Forelimb muscle (tissue), 1 donor: ENCODE results near the gene SCRT2. TPM values are rescaled to one million over a fixed set of nuclear protein-coding genes. Genes with fewer than 3 reads are reported as not detected.
"Not testable (repeated sequence)": the region's sequence is repeated elsewhere in the genome, so short reads cannot be mapped to it uniquely, and the experiment has no call there.

Source experiments
- DNase-seq: peaks from one replicate; pipeline ENCODE4 v3.0.0-alpha.2; 2013; ENCODE audit warnings: low read depth
- polyA plus RNA-seq: library from polyadenylated mRNA; unstranded; fragments of 120-200 nt; gene quantifications from one replicate; pipeline ENCODE4 v1.2.1, GENCODE V29; 2013; ENCODE audit not compliant: insufficient read length

Gene SCRT2
- polyA plus RNA-seq, 1 donor, result not detected

DNA sequence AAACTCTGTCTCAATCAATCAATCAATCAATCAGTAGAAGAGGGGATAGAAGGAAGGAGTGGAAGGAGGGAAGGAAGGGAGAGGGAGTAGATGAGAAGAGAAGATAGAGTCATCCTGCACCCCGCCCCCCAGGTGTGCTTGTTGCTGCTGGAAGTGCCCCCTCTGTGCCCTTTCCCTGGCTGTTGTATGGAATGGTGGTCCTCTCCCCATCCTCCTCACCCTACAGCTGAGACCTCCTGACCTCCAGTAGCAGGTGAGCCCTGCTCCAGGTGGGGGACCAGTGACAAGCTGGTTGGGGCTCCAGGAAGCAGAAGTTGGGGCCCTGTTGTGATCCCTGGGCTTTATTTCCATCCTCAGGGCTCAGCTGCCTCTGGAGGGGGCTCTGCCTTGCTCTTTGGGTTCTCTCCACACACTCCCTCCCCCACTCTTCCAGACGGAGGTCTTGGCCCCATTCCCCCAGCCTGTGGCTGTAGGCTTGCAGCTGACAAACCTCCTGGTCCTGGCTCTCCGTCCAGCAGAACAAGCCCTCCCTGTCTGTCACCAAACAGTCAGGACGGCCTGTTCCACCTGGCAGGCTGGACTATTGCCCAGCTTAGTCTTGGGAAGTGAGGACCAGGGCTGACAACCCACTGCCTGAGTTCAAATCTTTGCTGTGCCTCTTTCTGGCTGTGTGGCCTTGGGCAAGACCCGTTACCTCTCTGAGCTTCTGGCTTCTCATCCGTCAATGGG lies 26.0 kb upstream of the SCRT2 start:
- DNase-seq, result no peak

DNA sequence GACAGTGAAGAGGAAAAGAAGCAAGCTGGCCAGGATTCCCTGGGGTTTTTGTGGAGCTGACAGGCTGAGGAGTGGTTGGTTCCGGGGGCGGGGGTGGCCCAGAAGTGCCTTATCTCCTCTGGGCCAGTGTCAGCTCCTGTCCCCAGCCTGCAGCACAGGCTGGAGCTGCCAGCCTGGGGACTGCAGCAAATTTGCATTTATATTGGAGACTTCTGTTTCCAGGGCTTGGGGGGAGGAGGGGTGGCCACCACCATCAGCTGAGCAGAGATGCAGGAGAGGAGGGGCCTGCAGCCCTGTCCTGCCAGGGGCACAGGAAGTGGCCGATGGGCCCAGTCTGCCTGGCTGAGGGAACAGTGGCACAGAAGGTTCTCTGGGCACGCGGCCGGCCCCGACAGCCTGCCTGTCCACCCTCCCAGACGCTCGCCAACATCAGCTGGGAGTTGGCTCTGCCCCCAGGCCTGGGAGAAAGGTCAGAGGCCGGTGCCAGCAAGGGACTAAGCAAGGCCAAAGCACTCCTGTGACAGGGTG lies 24.3 kb upstream of the SCRT2 start:
- no peak for DNase-seq

- DNase-seq, result no peak
Observed at GRCh38 chr20:699342-699741, 23.7 kb upstream of the SCRT2 start.

- no peak for DNase-seq
Observed at GRCh38 chr20:698276-698675, 22.7 kb upstream of the SCRT2 start.

DNA sequence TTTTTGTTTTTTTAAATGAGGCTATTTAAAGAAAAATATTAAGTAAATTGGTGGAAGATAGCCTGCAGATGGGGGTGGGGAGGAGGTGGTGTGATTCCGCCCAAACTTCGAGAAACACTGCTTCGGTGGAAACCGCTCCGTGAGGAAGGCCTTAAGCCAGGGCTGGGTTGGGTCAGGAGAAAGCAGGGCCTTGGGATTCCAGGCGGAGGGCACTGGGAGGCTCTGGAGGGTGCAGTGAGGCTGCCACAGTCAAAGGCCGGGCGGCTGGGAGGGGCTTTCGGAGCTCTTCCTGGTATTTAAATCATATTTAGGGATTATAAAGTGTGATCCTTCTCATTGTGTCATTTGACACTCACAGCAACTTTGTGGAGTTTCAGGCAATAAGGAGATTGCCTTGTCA lies 22.2 kb upstream of the SCRT2 start:
- no peak for DNase-seq

GRCh38 chr20:695165-695866 lies 19.7 kb upstream of the SCRT2 start:
- no peak for DNase-seq

DNA sequence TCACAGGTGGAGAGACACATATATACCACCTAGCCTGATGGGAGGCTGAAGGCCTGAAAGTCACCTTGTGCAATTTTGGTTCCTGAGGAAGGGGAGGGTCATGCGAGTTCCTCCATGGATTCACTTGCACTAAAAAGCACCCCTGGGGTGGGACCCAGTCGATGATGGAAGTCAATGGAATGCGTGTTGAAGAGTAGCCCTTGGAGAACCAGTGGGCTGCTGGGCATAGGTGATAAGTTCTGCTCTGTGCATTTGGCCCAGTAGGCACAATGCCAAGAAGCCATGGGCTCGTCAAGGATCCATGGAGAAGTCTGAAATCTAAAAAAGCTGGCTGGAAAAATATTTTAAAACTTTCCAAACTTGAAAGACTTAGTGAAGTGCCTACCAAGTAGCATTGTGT lies 18.9 kb upstream of the SCRT2 start:
- no peak for DNase-seq

- not testable (repeated sequence) for DNase-seq
Observed at GRCh38 chr20:693786-694185, 18.2 kb upstream of the SCRT2 start.

- DNase-seq, result no peak
Observed at GRCh38 chr20:692044-692443, 16.4 kb upstream of the SCRT2 start.

DNA sequence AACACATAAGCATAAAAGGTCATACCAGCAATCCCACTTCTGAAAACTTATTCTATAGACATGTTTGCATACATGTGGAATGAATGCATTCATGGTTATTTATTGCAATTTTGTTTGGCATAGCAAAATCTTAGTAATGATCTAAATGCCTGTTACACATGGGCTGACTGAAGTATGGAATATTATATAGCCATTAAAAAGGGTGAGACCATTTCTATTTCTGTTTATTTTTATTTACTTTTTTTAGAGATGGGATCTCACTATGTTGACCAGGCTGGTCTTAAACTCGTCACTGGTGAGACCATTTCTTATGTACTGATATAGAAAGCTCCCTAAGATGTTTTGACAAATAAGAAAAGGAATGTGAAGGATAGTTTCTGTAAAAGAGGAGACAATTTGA lies 14.3 kb upstream of the SCRT2 start:
- no peak for DNase-seq

- no peak for DNase-seq
Observed at GRCh38 chr20:689348-689747, 13.7 kb upstream of the SCRT2 start.

- DNase-seq, result no peak
Observed at GRCh38 chr20:688809-689212, 13.2 kb upstream of the SCRT2 start.

DNA sequence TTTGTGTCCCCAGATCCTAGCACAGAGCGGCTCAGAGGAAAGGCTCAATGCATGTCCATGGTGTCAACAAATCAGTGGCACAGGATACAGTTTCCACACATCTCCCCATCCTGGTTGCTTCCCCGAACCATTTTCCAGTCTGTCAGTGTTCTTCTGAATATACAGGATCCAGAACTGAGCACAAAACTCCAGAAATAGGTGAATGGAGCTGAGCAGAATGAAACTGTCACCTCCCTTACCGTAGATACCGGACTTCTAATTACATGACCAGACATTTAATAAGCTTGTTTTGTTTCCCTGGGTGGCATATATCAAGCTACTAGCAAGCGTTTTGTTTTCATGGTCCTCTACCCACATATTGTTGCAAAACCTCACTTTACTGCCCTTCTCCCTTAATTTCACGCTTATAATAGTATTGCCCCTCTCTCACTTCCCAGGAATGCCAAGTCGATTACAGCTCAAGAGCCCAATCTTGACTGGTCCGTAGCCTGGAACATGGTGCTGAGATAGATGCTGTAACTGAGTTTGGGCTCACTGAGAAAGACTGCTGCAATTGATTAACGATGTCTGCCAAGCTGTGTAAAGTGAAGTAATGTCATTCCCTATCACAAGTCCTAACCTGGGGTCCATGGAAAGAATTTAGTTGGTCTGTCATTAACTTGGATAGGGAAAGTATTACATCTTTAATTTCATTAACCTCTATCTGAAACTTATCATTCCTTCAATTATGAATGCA lies 12.0 kb upstream of the SCRT2 start:
- DNase-seq, result no peak

DNA sequence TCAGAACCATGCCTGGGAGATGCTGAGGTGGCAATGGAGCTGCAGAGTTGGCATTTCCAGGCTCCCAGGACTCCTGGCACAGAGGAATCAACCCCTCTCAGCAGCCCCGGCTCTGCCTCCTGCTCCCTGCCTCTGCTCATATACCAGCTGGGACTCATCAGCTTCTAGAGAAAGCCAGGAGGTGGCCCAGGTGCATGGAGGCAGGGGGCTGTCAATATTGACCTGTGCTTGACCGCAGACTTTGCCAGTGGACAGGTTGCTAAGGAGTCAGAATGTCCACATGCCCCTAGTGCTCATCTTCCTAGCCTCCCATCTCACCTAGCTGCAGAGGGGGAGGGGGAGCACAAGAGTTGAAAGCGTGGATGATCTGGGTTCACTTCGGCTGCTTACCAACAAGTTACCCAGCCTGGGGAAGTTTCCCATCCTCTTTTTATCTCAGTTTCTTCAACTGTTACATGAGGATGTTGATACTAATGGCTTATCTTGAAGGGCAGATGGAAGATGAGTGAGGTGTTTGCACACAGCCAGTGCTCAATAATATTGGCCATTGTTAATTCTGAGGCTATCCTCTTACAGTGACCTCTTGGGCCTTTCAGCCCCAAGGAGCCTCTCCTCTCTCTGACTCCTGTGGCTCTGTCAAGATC lies 9.2 kb upstream of the SCRT2 start:
- no peak for DNase-seq

DNA sequence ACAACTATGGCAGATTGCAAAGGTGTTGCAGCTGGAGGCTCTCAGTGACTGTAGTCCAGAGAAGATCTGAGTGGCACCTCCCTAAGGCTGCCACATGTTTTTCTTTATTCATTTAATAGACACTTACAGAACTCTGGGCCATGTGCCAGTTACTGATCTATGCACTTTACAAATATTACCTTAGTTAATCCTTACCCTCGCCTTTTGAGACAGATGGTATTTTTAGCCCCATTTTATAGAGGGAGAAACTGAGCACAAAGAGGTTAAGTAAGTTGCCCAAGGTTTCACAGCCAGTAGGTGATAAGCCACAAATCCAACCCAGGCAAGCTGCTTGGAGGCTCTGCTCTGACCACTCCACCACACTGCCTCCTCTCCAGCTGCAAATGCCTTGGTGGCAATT lies 6.5 kb upstream of the SCRT2 start:
- no peak for DNase-seq

- DNase-seq, result no peak
Observed at GRCh38 chr20:680638-681187, 5.1 kb upstream of the SCRT2 start.

GRCh38 chr20:677957-678356 lies 2.4 kb upstream of the SCRT2 start:
- DNase-seq, result no peak

DNA sequence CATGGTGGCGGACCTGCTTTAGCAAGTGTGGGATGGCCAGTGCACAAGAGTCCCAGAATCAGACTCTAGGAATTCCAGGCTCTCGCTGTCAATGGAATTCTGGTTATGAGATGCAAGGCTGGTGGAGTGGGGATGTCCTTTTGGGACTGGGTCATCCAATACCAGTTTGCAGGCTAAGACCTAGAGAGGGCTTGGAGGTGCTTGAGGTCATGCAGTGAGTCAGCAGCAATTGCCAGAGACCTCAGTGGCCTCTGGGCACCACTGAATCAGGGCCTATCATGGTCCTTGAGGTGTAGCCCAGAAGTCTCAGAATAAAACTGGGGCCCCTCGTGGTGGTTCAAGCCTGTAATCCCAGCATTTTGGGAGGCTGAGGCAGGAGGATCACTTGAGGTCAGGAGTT lies 1.4 kb upstream of the SCRT2 start:
- DNase-seq, result no peak

- no peak for DNase-seq
Observed at GRCh38 chr20:676315-676937, 824 bp upstream of the SCRT2 start.

GRCh38 chr20:675033-675452 lies 559 bp downstream of the SCRT2 start:
- DNase-seq, result no peak

GRCh38 chr20:673603-674001 lies 2.0 kb downstream of the SCRT2 start:
- no peak for DNase-seq
